ENCODE measurements around the gene CCDC150.

Gene CCDC150

GRCh38 chr2:196750977-196751631 is 111.6 kb downstream of the CCDC150 start:
- H3K9me3 ChIP-seq (ENCODE audit: control extremely low read depth in 1 of 5, control insufficient read depth in 4 of 5, insufficient read depth in 2 of 5, low read depth in 1 of 5, low read length in 4 of 5) = no peaks in the 10 kb centered on the region
- peak overlapping the region in 1 of 7 experiments; percentile 46 for H3K4me3 ChIP-seq (ENCODE audit: control insufficient read depth in 1 of 7, extremely low read depth in 1 of 7, insufficient read depth in 4 of 7, low read depth in 2 of 7, low read length in 6 of 7)
- CTCF ChIA-PET = interaction anchor here (0.6 to 1.7 kb wide), 16 partner anchors 9 to 1300 kb away, joined by 3 to 9 read pairs (median 3); partner anchors contain the start of gene HECW2
- peak; percentile 73 to 88 (median 87) for DNase-seq
- no peak overlapping the region for H3K27ac ChIP-seq (ENCODE audit: insufficient read depth in 1 of 2, low read depth in 1 of 2, low read length in 2 of 2, poor library complexity in 1 of 2, severe bottlenecking in 2 of 2)
- peaks cover 0 to under 1% (median 0%) of the 10 kb centered on the region in 4 experiments for H3K36me3 ChIP-seq (ENCODE audit: control insufficient read depth in 4 of 4, insufficient read depth in 4 of 4, low read length in 3 of 4)
- WGBS (ENCODE audit: insufficient coverage) = 12% methylated on average over 5 of the region's 8 CpGs
- H3K27me3 ChIP-seq (replicated peaks in 2 of 5; ENCODE audit: control insufficient read depth in 4 of 5, insufficient read depth in 5 of 5, low read length in 4 of 5) = no peaks in the 10 kb centered on the region
- POLR2A ChIA-PET = no interaction called here
- H3K4me1 ChIP-seq (ENCODE audit: control extremely low read depth in 1 of 4, control insufficient read depth in 4 of 4, insufficient read depth in 4 of 4, low read length in 3 of 4) = peaks cover 2 to 13% (median 6%) of the 10 kb centered on the region in 4 experiments

- Histone ChIP-seq H3K36me3 (ENCODE audit: control insufficient read depth in 4 of 4, insufficient read depth in 4 of 4, low read length in 3 of 4) (peaks cover 6 to 20% (median 10%) of the 10 kb centered on the region in 4 experiments), H3K4me3 (ENCODE audit: control insufficient read depth in 1 of 7, extremely low read depth in 1 of 7, insufficient read depth in 4 of 7, low read depth in 2 of 7, low read length in 6 of 7) (no peak overlapping the region), H3K27ac (ENCODE audit: insufficient read depth in 1 of 2, low read depth in 1 of 2, low read length in 2 of 2, poor library complexity in 1 of 2, severe bottlenecking in 2 of 2) (no peak overlapping the region), H3K27me3 (replicated peaks in 2 of 5; ENCODE audit: control insufficient read depth in 4 of 5, insufficient read depth in 5 of 5, low read length in 4 of 5) (no peaks in the 10 kb centered on the region), H3K4me1 (ENCODE audit: control extremely low read depth in 1 of 4, control insufficient read depth in 4 of 4, insufficient read depth in 4 of 4, low read length in 3 of 4) (no peaks in the 10 kb centered on the region), H3K9me3 (ENCODE audit: control extremely low read depth in 1 of 5, control insufficient read depth in 4 of 5, insufficient read depth in 2 of 5, low read depth in 1 of 5, low read length in 4 of 5) (peaks cover 0 to 2% (median 0%) of the 10 kb centered on the region in 5 experiments)
- DNase-seq = peak; percentile 16 to 48 (median 44)
- POLR2A ChIA-PET = no interaction called here
- 86% methylated on average over 1 of the region's 3 CpGs for WGBS (ENCODE audit: insufficient coverage)
- CTCF ChIA-PET = interaction anchor here (0.6 to 1.6 kb wide), 6 partner anchors 8 to 681 kb away, joined by 3 to 9 read pairs (median 4); no protein-coding TSS in a partner anchor
Measured at GRCh38 chr2:196758474-196759377, 119.2 kb downstream of the CCDC150 start.

DNA sequence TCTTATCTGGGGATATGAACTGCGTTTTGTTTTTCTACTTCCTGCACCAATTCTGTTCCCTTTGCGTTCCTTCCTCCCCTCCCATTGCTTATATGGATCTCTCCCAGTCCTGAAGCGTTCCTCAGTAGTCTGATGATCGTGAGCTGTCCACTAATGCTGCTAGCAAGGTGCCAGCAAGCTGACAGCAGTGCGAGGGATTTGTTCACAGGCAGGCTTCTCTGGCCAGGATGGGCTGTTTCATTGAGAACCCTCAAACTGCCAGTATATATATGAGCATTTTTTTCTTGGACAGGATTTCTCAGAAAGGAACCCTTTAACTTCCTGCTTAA is 119.8 kb downstream of the CCDC150 start:
- WGBS (ENCODE audit: insufficient coverage) = 92% methylated on average over 3 of the region's 5 CpGs
- Histone ChIP-seq H3K4me1 (ENCODE audit: control extremely low read depth in 1 of 4, control insufficient read depth in 4 of 4, insufficient read depth in 4 of 4, low read length in 3 of 4) (no peaks in the 10 kb centered on the region), H3K4me3 (ENCODE audit: control insufficient read depth in 1 of 7, extremely low read depth in 1 of 7, insufficient read depth in 4 of 7, low read depth in 2 of 7, low read length in 6 of 7) (no peak overlapping the region), H3K9me3 (ENCODE audit: control extremely low read depth in 1 of 5, control insufficient read depth in 4 of 5, insufficient read depth in 2 of 5, low read depth in 1 of 5, low read length in 4 of 5) (peaks cover 0 to 2% (median 0%) of the 10 kb centered on the region in 5 experiments), H3K27me3 (replicated peaks in 2 of 5; ENCODE audit: control insufficient read depth in 4 of 5, insufficient read depth in 5 of 5, low read length in 4 of 5) (no peaks in the 10 kb centered on the region), H3K27ac (ENCODE audit: insufficient read depth in 1 of 2, low read depth in 1 of 2, low read length in 2 of 2, poor library complexity in 1 of 2, severe bottlenecking in 2 of 2) (no peak overlapping the region), H3K36me3 (ENCODE audit: control insufficient read depth in 4 of 4, insufficient read depth in 4 of 4, low read length in 3 of 4) (peaks cover 9 to 24% (median 14%) of the 10 kb centered on the region in 4 experiments)
- POLR2A ChIA-PET = no interaction called here
- CTCF ChIA-PET = interaction anchor here (0.8 to 1.6 kb wide), 7 partner anchors 8 to 681 kb away, joined by 3 to 9 read pairs (median 3); no protein-coding TSS in a partner anchor
- DNase-seq = no peak

DNA sequence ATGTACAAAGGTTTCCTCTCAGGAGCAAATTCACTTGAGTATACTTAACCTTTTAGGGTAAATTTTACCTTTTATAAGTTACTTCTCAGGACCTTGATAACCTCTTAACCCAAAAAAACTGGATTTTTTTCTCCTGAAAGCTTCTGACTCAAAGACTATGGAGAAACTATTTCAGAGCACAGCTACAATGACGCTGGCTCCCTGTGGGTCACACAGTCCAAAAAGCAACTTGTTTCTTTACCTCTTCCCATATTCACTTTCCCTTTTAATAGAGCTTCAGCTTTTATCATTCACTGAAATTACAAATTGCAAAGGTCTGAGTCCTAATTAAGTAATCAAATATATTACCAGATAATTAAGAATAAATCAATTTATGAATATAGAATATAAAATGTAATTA is 127.6 kb downstream of the CCDC150 start:
- Histone ChIP-seq H3K27ac (ENCODE audit: insufficient read depth in 1 of 2, low read depth in 1 of 2, low read length in 2 of 2, poor library complexity in 1 of 2, severe bottlenecking in 2 of 2) (peak overlapping the region in 1 of 2 experiments; percentile 4), H3K4me1 (ENCODE audit: control extremely low read depth in 1 of 4, control insufficient read depth in 4 of 4, insufficient read depth in 4 of 4, low read length in 3 of 4) (no peaks in the 10 kb centered on the region), H3K27me3 (replicated peaks in 2 of 5; ENCODE audit: control insufficient read depth in 4 of 5, insufficient read depth in 5 of 5, low read length in 4 of 5) (no peaks in the 10 kb centered on the region), H3K9me3 (ENCODE audit: control extremely low read depth in 1 of 5, control insufficient read depth in 4 of 5, insufficient read depth in 2 of 5, low read depth in 1 of 5, low read length in 4 of 5) (no peaks in the 10 kb centered on the region), H3K4me3 (ENCODE audit: control insufficient read depth in 1 of 7, extremely low read depth in 1 of 7, insufficient read depth in 4 of 7, low read depth in 2 of 7, low read length in 6 of 7) (no peak overlapping the region), H3K36me3 (ENCODE audit: control insufficient read depth in 4 of 4, insufficient read depth in 4 of 4, low read length in 3 of 4) (peaks cover 14 to 63% (median 39%) of the 10 kb centered on the region in 4 experiments)
- no peak for DNase-seq
- POLR2A ChIA-PET = interaction anchor here (0.6 kb wide), 1 partner anchor 80 kb away, joined by 4 read pairs; no protein-coding TSS in a partner anchor
- WGBS (ENCODE audit: insufficient coverage) = 100% methylated on average over 1 of the region's 1 CpG
- CTCF ChIA-PET = interaction anchor here (1.2 kb wide), 1 partner anchor 9 kb away, joined by 4 read pairs; no protein-coding TSS in a partner anchor
